Mammary epithelial cell (primary cell): Measurements from ENCODE around the gene ECM1.

ENCODE experiments used
- CTCF ChIP-seq, 2 donors: IDR thresholded peaks in 1 of 2; conservative IDR thresholded peaks in 1 of 2; 2 replicates each; pipeline ENCODE4 v1.5.1; 2011 to 2012; ENCODE audit warnings: inconsistent platforms in 2 of 2, low read length in 2 of 2, mild to moderate bottlenecking in 2 of 2, control low read depth in 1 of 2, low read depth in 1 of 2; ENCODE audit not compliant: insufficient read depth in 1 of 2; ENCODE audit errors: extremely low read depth in 1 of 2
- EZH2 ChIP-seq: IDR thresholded peaks from 2 replicates; pipeline ENCODE4 v1.6.1; 2012; ENCODE audit warnings: low read length, inconsistent platforms, borderline replicate concordance

- TF ChIP-seq EZH2 (no peak), CTCF (conservative IDR thresholded peaks at IDR 0.05 in 1 of 2, IDR thresholded peaks at IDR 0.05 in 1 of 2; ENCODE audit: extremely low read depth in 1 of 2, insufficient read depth in 1 of 2, low read depth in 1 of 2, low read length in 2 of 2) (no peak)
These were observed 54.1 kb downstream of the ECM1 start for GRCh38 chr1:150561974-150562445.
